A549 (cell line): ENCODE results near the gene POLR3H. TPM values are rescaled to one million over a fixed set of nuclear protein-coding genes. Genes with fewer than 3 reads are reported as not detected.
A peak's percentile ranks its signal among the peaks of the same experiment; 100 is the strongest.

Source experiments
- ATAC-seq, 2 experiments: fragments of 200-7000 bp in 1 of 2; fragments of >200 bp in 1 of 2; cut with Nextera tagmentation in 1 of 2; cut with Tn5 transposase in 1 of 2; 3 replicates each; pipeline versions ENCODE4 v1.8.0 to v1.9.1; 2018 to 2020; ENCODE audit warnings: mild to moderate bottlenecking in 1 of 2, moderate library complexity in 1 of 2
- CTCF ChIA-PET: fragments of 300-600 bp; sonication (Branson Sonifier 250); formaldehyde crosslinking; extraction: SDS; loops from one replicate; lab custom pipeline; 2021; ENCODE audit warnings: antibody characterized with exemption, inconsistent platforms; lab: Yijun Ruan, JAX
- POLR2A ChIA-PET: fragments of 350-600 bp; formaldehyde crosslinking; extraction: SDS; loops from one replicate; lab custom pipeline; 2021; ENCODE audit warnings: antibody characterized with exemption, inconsistent platforms; lab: Yijun Ruan, JAX
- DNase-seq, 2 experiments: peaks; one replicate each; pipeline versions ENCODE4 v3.0.0 to v3.0.0-alpha.2; 2011 to 2016; ENCODE audit warnings: low read depth in 1 of 2, low spot score in 1 of 2
- FAIRE-seq: peaks from 2 replicates; lab custom pipeline; 2011; peaks lifted over from hg19 to GRCh38; lab: Jason Lieb, UNC
- H3K27ac ChIP-seq, 2 experiments: fragments of >200 bp; sonication (Bioruptor Twin); formaldehyde crosslinking; 3 replicates each; pipeline ENCODE4 v1.5.1; 2016 to 2017
- H3K4me1 ChIP-seq: fragments of >200 bp; sonication (Bioruptor Twin); formaldehyde crosslinking; 3 replicates; pipeline ENCODE4 v1.6.1; 2016
- H3K4me2 ChIP-seq: fragments of >200 bp; sonication (Bioruptor Twin); formaldehyde crosslinking; 3 replicates; pipeline ENCODE4 v1.6.1; 2016
- H3K4me3 ChIP-seq: fragments of >200 bp; sonication (Bioruptor Twin); formaldehyde crosslinking; 3 replicates; pipeline ENCODE4 v1.5.1; 2016
- H3K9me3 ChIP-seq: fragments of >200 bp; sonication (Bioruptor Twin); formaldehyde crosslinking; 3 replicates; pipeline ENCODE4 v1.6.1; 2016
- CBX8 ChIP-seq: fragments of 200-600 bp; sonication (generic); IDR thresholded peaks from 2 replicates; pipeline ENCODE4 v1.6.1; 2016
- CHD2 ChIP-seq: fragments of 150-350 bp; IDR thresholded peaks from 2 replicates; pipeline ENCODE4 v1.6.1; 2014; ENCODE audit warnings: low read length; ENCODE audit not compliant: partially characterized antibody
- CHD4 ChIP-seq: fragments of 200-600 bp; sonication (generic); IDR thresholded peaks from 2 replicates; pipeline ENCODE4 v1.6.1; 2016; ENCODE audit warnings: antibody characterized with exemption, mild to moderate bottlenecking, borderline replicate concordance
- EHMT2 ChIP-seq: fragments of 200-600 bp; sonication (generic); IDR thresholded peaks from 2 replicates; pipeline ENCODE4 v1.6.1; 2016; ENCODE audit warnings: antibody characterized with exemption, low read depth, mild to moderate bottlenecking, moderate library complexity
- FOSL2 ChIP-seq, 2 experiments: fragments of 450-650 bp in 1 of 2; fragments of >200 bp in 1 of 2; sonication (Bioruptor Twin) in 1 of 2; formaldehyde crosslinking; IDR thresholded peaks; 2 replicates each; pipeline versions ENCODE4 v1.5.0 to v1.6.1; 2016 to 2020; ENCODE audit warnings: mild to moderate bottlenecking in 1 of 2, moderate library complexity in 1 of 2
- GATA3 ChIP-seq: IDR thresholded peaks from 2 replicates; pipeline ENCODE4 v1.6.1; 2012; ENCODE audit warnings: borderline replicate concordance
- HEYL ChIP-seq: fragments of 250-450 bp; sonication (Bioruptor Pico); IDR thresholded peaks from 2 replicates; pipeline ENCODE4 v1.8.0; 2021; ENCODE audit warnings: mild to moderate bottlenecking, moderate library complexity
- HOXA7 ChIP-seq: fragments of 250-450 bp; sonication (Bioruptor Pico); IDR thresholded peaks from 2 replicates; pipeline ENCODE4 v1.5.0; 2020; ENCODE audit warnings: mild to moderate bottlenecking, moderate library complexity
- HOXB13 ChIP-seq: fragments of 250-450 bp; sonication (Bioruptor Pico); IDR thresholded peaks from 2 replicates; pipeline ENCODE4 v1.5.0; 2020; ENCODE audit warnings: low read depth, mild to moderate bottlenecking, moderate library complexity
- HOXB5 ChIP-seq: fragments of 250-450 bp; sonication (Bioruptor Pico); IDR thresholded peaks from 2 replicates; pipeline ENCODE4 v1.5.0; 2020; ENCODE audit warnings: mild to moderate bottlenecking, moderate library complexity
- JUNB ChIP-seq: fragments of >200 bp; sonication (Bioruptor Twin); formaldehyde crosslinking; IDR thresholded peaks from 2 replicates; pipeline ENCODE4 v1.6.1; 2016
- KDM5A ChIP-seq: fragments of 200-600 bp; sonication (generic); IDR thresholded peaks from 2 replicates; pipeline ENCODE4 v1.6.1; 2016; ENCODE audit warnings: antibody characterized with exemption, mild to moderate bottlenecking
- MAFK ChIP-seq: fragments of 450-650 bp; IDR thresholded peaks from 2 replicates; pipeline ENCODE4 v1.6.1; 2014; ENCODE audit not compliant: partially characterized antibody
- MAZ ChIP-seq: fragments of 150-350 bp; IDR thresholded peaks from 2 replicates; pipeline ENCODE4 v1.6.1; 2014; ENCODE audit warnings: antibody characterized with exemption, low read depth, low read length, borderline replicate concordance
- PHF8 ChIP-seq: fragments of 200-600 bp; sonication (generic); IDR thresholded peaks from 2 replicates; pipeline ENCODE4 v1.6.1; 2016; ENCODE audit warnings: low read depth, mild to moderate bottlenecking, antibody characterized with exemption, moderate library complexity, borderline replicate concordance
- POLR2A ChIP-seq: IDR thresholded peaks from 2 replicates; pipeline ENCODE4 v1.6.1; 2012; ENCODE audit warnings: mild to moderate bottlenecking, low read length
- POLR2AphosphoS2 ChIP-seq: conservative IDR thresholded peaks from 2 replicates; pipeline ENCODE4 v1.6.1; 2012; ENCODE audit warnings: low read length, improper control_type of control experiment, inconsistent platforms
- RAD21 ChIP-seq, 2 experiments: fragments of >200 bp in 1 of 2; sonication (Bioruptor Twin) in 1 of 2; formaldehyde crosslinking in 1 of 2; IDR thresholded peaks in 1 of 2; conservative IDR thresholded peaks in 1 of 2; 2 replicates in 1 of 2; 3 replicates in 1 of 2; pipeline ENCODE4 v1.6.1; 2012 to 2018; ENCODE audit warnings: inconsistent platforms in 1 of 2
- TFCP2L1 ChIP-seq: fragments of 250-450 bp; sonication (Bioruptor Pico); IDR thresholded peaks from 2 replicates; pipeline ENCODE4 v1.5.0; 2021; ENCODE audit warnings: mild to moderate bottlenecking
- ZC3H11A ChIP-seq: fragments of 450-650 bp; IDR thresholded peaks from 2 replicates; pipeline ENCODE4 v1.6.1; 2014; ENCODE audit warnings: antibody characterized with exemption, mild to moderate bottlenecking
- ZNF302 ChIP-seq: fragments of 250-450 bp; sonication (Bioruptor Pico); IDR thresholded peaks from 2 replicates; pipeline ENCODE4 v1.9.0; 2021; ENCODE audit warnings: inconsistent platforms, mild to moderate bottlenecking, moderate library complexity
- WGBS: methylation state at CpG from one replicate; pipeline ENCODE4 v1.1.6; 2017; ENCODE audit errors: missing lambda C conversion rate; 5-methylcytosine and 5-hydroxymethylcytosine counted together
- polyA plus RNA-seq, 4 experiments: library from polyadenylated mRNA; depleted of rRNA in 3 of 4; stranded (reverse); fragments of >200 nt; fragmentation: RNase III in 1 of 4; extraction: RNeasy Plus Mini Kit Qiagen cat#74134 plus additional on column Dnase treatment in 1 of 4; gene quantifications; 2 replicates in 3 of 4; 3 replicates in 1 of 4; pipeline ENCODE4 v1.2.3, GENCODE V29; 2011 to 2017
- TF ChIP-seq, protein P1 (sequence below): fragments of 150-350 bp; IDR thresholded peaks from 2 replicates; pipeline ENCODE4 v1.6.1; 2014; ENCODE audit warnings: low read depth, mild to moderate bottlenecking, low read length
- TF ChIP-seq, protein P2 (sequence below): fragments of >200 bp; sonication (Bioruptor Twin); formaldehyde crosslinking; IDR thresholded peaks from 2 replicates; pipeline ENCODE4 v1.6.1; 2016

POLR3H gene
- polyA plus RNA-seq, 2 of the 4 experiments (the other 2 are of a cell fraction), result 24.5 to 27.7 TPM

DNA sequence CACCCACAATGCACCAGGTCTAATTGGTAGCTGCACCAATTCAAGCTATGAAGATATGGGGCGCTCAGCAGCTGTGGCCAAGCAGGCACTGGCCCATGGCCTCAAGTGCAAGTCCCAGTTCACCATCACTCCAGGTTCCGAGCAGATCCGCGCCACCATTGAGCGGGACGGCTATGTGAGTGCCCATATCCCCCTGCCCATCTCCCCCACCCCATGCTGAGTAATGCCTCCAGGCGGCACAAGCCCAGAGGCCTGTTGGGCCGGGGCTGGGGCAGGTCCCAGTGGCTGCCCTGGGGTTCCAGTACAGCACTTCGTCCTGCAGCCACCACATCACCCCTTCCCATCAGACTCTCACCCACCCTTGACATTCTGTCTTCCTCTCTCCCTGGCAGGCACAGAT lies 21.5 kb downstream of the POLR3H start:
- Histone ChIP-seq H3K4me2 (no peak overlapping the region), H3K9me3 (no peaks in the 10 kb centered on the region), H3K27ac (no peak overlapping the region), H3K4me1 (no peaks in the 10 kb centered on the region), H3K4me3 (no peak overlapping the region)
- ChIA-PET POLR2A (no interaction called here), CTCF (interaction anchor here (6.3 kb wide), 1 partner anchor 121 kb away, joined by 64 read pairs; no protein-coding TSS in a partner anchor)
- WGBS, result 96% methylated on average over 4 of the region's 9 CpGs
- FAIRE-seq (no peak), DNase-seq (no peak), ATAC-seq (no peak)
- TF ChIP-seq GATA3 (no peak), HOXB5 (no peak), PHF8 (no peak)

DNA sequence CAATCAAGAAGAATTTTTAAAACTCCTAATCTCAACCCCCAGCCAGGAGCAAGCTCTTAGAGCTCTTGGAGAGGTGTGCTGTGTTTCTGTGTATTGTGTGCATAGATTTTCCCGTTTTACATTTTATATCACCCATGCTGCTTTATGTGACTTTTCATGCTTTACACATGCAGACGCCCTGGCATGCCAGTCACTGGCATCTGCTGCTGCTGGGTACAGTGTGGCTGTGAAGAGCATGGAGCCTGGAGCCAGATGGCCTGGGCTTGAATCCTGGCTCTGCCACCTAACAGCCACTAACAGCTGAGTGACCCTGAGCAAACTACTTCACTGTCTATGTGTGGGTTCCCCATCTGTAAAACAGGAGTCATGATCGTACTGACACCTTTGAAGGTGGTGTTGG lies 23.1 kb downstream of the POLR3H start:
- Histone ChIP-seq H3K27ac (no peak overlapping the region), H3K9me3 (no peaks in the 10 kb centered on the region), H3K4me3 (no peak overlapping the region), H3K4me1 (no peaks in the 10 kb centered on the region), H3K4me2 (no peak overlapping the region)
- CTCF ChIA-PET, result interaction anchor here (9.5 kb wide), 1 partner anchor 117 kb away, joined by 196 read pairs; no protein-coding TSS in a partner anchor
- no peak for DNase-seq
- 87% methylated on average over 3 of the region's 3 CpGs for WGBS
- POLR2A ChIA-PET, result no interaction called here
- ATAC-seq, result no peak
- TF ChIP-seq ZNF302 (CRISPR knock-in tag) (no peak), HOXB5 (no peak), KDM5A (no peak), JUNB (no peak), EHMT2 (no peak), HOXA7 (CRISPR knock-in tag) (no peak), POLR2AphosphoS2 (no peak), MAFK (no peak), TFCP2L1 (CRISPR knock-in tag) (no peak), ZC3H11A (no peak), FOSL2 (IDR thresholded peaks at IDR 0.05) (no peak), FOSL2 (CRISPR knock-in tag; IDR thresholded peaks at IDR 0.05) (no peak), HOXB13 (CRISPR knock-in tag) (no peak), CHD4 (no peak), POLR2A (no peak)
- TF ChIP-seq, protein P1, sequence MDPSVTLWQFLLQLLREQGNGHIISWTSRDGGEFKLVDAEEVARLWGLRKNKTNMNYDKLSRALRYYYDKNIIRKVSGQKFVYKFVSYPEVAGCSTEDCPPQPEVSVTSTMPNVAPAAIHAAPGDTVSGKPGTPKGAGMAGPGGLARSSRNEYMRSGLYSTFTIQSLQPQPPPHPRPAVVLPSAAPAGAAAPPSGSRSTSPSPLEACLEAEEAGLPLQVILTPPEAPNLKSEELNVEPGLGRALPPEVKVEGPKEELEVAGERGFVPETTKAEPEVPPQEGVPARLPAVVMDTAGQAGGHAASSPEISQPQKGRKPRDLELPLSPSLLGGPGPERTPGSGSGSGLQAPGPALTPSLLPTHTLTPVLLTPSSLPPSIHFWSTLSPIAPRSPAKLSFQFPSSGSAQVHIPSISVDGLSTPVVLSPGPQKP, result no peak
- TF ChIP-seq, protein P2, sequence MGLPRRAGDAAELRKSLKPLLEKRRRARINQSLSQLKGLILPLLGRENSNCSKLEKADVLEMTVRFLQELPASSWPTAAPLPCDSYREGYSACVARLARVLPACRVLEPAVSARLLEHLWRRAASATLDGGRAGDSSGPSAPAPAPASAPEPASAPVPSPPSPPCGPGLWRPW, result no peak
- FAIRE-seq, result no peak

DNA sequence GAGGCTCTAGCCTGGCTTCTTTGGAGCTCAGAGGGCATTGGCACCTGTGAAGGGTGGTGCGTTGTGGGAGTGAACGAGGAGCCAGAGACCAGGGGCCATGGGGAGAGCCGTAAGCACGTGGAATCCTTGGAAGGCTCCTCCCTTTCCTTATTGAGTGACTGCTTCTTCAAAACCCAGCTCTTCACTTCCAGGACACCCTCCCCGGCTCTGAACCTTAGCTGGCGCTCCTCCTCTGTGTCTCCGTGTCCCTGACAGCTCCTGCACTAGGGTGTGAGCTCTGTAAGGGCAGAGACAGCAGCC lies 26.3 kb downstream of the POLR3H start:
- ATAC-seq, result no peak
- H3K27ac ChIP-seq, result no peak overlapping the region
- CTCF ChIA-PET, result interaction anchor here (0.7 to 9.5 kb wide), 48 partner anchors 9 to 607 kb away, joined by 3 to 196 read pairs (median 5); partner anchors contain the start of genes ACO2, PHF5A, TEF and TOB2
- TF ChIP-seq, protein P2, result no peak
- TF ChIP-seq HEYL (no peak), MAZ (no peak), CHD2 (no peak), CBX8 (no peak), RAD21 (conservative IDR thresholded peaks at IDR 0.05 in 1 of 2, IDR thresholded peaks at IDR 0.05 in 1 of 2) (peak in 1 of 2 experiments; percentile 4; a peak in 1 of 5 replicates), CHD4 (no peak)
- TF ChIP-seq, all 56 proteins: peak for 1
- FAIRE-seq, result no peak
- Histone ChIP-seq H3K9me3 (no peaks in the 10 kb centered on the region), H3K4me1 (peaks cover 5% of the 10 kb centered on the region), H3K4me2 (no peak overlapping the region), H3K4me3 (no peak overlapping the region)
- DNase-seq, result no peak
- POLR2A ChIA-PET, result interaction anchor here (0.8 kb wide), 1 partner anchor 115 kb away, joined by 4 read pairs; no protein-coding TSS in a partner anchor
- 27% methylated on average over 5 of the region's 7 CpGs for WGBS
